Liver (tissue), 3 donors: ENCODE data around the gene POLN.

ENCODE experiments used
- CTCF ChIP-seq: fragments of 150-350 bp; IDR thresholded peaks from 2 replicates; pipeline ENCODE4 v1.5.1; 2017; ENCODE audit warnings: improper control_type of control experiment, low read depth, low read length; ENCODE audit not compliant: missing input control
- FOXA1 ChIP-seq: IDR thresholded peaks from 2 replicates; pipeline ENCODE4 v1.6.1; 2016; ENCODE audit warnings: antibody characterized with exemption
- GABPA ChIP-seq, 2 donors: IDR thresholded peaks in 1 of 2; conservative IDR thresholded peaks in 1 of 2; 2 replicates each; pipeline ENCODE4 v1.6.1; 2016; ENCODE audit warnings: antibody characterized with exemption in 2 of 2, mild to moderate bottlenecking in 1 of 2, moderate library complexity in 1 of 2
- MAX ChIP-seq: IDR thresholded peaks from 2 replicates; pipeline ENCODE4 v1.6.1; 2016; ENCODE audit warnings: antibody characterized with exemption
- RAD21 ChIP-seq, 2 donors: IDR thresholded peaks; 2 replicates each; pipeline ENCODE4 v1.6.1; 2016; ENCODE audit warnings: antibody characterized with exemption in 2 of 2, mild to moderate bottlenecking in 2 of 2
- REST ChIP-seq: IDR thresholded peaks from 2 replicates; pipeline ENCODE4 v1.6.1; 2016; ENCODE audit warnings: antibody characterized with exemption, mild to moderate bottlenecking
- SP1 ChIP-seq: IDR thresholded peaks from 2 replicates; pipeline ENCODE4 v1.6.1; 2018; ENCODE audit warnings: antibody characterized with exemption, mild to moderate bottlenecking
- donor health status: healthy.
- donor health status: healthy.

- TF ChIP-seq CTCF (no peak), GABPA (IDR thresholded peaks at IDR 0.05 in 1 of 2, conservative IDR thresholded peaks at IDR 0.05 in 1 of 2) (no peak), FOXA1 (no peak), RAD21 (IDR thresholded peaks at IDR 0.05) (no peak), MAX (no peak), REST (no peak), SP1 (no peak)
Measured at GRCh38 chr4:2104556-2105345, 137.2 kb downstream of the POLN start.
